A549 (cell line): ENCODE measurements around the gene HOXA2. TPM values are rescaled to one million over a fixed set of nuclear protein-coding genes. Genes with fewer than 3 reads are reported as not detected.
A peak's percentile ranks its signal among the peaks of the same experiment; 100 is the strongest.

Experiments used
- ATAC-seq, 2 experiments: fragments of 200-7000 bp in 1 of 2; fragments of >200 bp in 1 of 2; cut with Nextera tagmentation in 1 of 2; cut with Tn5 transposase in 1 of 2; 3 replicates each; pipeline versions ENCODE4 v1.8.0 to v1.9.1; 2018 to 2020; ENCODE audit warnings: mild to moderate bottlenecking in 1 of 2, moderate library complexity in 1 of 2
- CTCF ChIA-PET: fragments of 300-600 bp; sonication (Branson Sonifier 250); formaldehyde crosslinking; extraction: SDS; loops from one replicate; lab custom pipeline; 2021; ENCODE audit warnings: antibody characterized with exemption, inconsistent platforms; lab: Yijun Ruan, JAX
- POLR2A ChIA-PET: fragments of 350-600 bp; formaldehyde crosslinking; extraction: SDS; loops from one replicate; lab custom pipeline; 2021; ENCODE audit warnings: antibody characterized with exemption, inconsistent platforms; lab: Yijun Ruan, JAX
- DNase-seq, 2 experiments: peaks; one replicate each; pipeline versions ENCODE4 v3.0.0 to v3.0.0-alpha.2; 2011 to 2016; ENCODE audit warnings: low read depth in 1 of 2, low spot score in 1 of 2
- FAIRE-seq: peaks from 2 replicates; lab custom pipeline; 2011; peaks lifted over from hg19 to GRCh38; lab: Jason Lieb, UNC
- H3K27ac ChIP-seq, 2 experiments: fragments of >200 bp; sonication (Bioruptor Twin); formaldehyde crosslinking; 3 replicates each; pipeline ENCODE4 v1.5.1; 2016 to 2017
- H3K4me1 ChIP-seq: fragments of >200 bp; sonication (Bioruptor Twin); formaldehyde crosslinking; 3 replicates; pipeline ENCODE4 v1.6.1; 2016
- H3K4me2 ChIP-seq: fragments of >200 bp; sonication (Bioruptor Twin); formaldehyde crosslinking; 3 replicates; pipeline ENCODE4 v1.6.1; 2016
- H3K4me3 ChIP-seq: fragments of >200 bp; sonication (Bioruptor Twin); formaldehyde crosslinking; 3 replicates; pipeline ENCODE4 v1.5.1; 2016
- H3K9me3 ChIP-seq: fragments of >200 bp; sonication (Bioruptor Twin); formaldehyde crosslinking; 3 replicates; pipeline ENCODE4 v1.6.1; 2016
- BHLHE40 ChIP-seq: IDR thresholded peaks from 2 replicates; pipeline ENCODE4 v1.6.1; 2012; ENCODE audit warnings: low read depth, low read length, inconsistent platforms
- CBX8 ChIP-seq: fragments of 200-600 bp; sonication (generic); IDR thresholded peaks from 2 replicates; pipeline ENCODE4 v1.6.1; 2016
- CHD2 ChIP-seq: fragments of 150-350 bp; IDR thresholded peaks from 2 replicates; pipeline ENCODE4 v1.6.1; 2014; ENCODE audit warnings: low read length; ENCODE audit not compliant: partially characterized antibody
- CHD4 ChIP-seq: fragments of 200-600 bp; sonication (generic); IDR thresholded peaks from 2 replicates; pipeline ENCODE4 v1.6.1; 2016; ENCODE audit warnings: antibody characterized with exemption, mild to moderate bottlenecking, borderline replicate concordance
- E2F6 ChIP-seq: IDR thresholded peaks from 2 replicates; pipeline ENCODE4 v1.6.1; 2012; ENCODE audit warnings: low read depth, borderline replicate concordance
- GATA3 ChIP-seq: IDR thresholded peaks from 2 replicates; pipeline ENCODE4 v1.6.1; 2012; ENCODE audit warnings: borderline replicate concordance
- HDAC2 ChIP-seq: fragments of 200-600 bp; sonication (generic); IDR thresholded peaks from 2 replicates; pipeline ENCODE4 v1.6.1; 2016
- HOXB5 ChIP-seq: fragments of 250-450 bp; sonication (Bioruptor Pico); IDR thresholded peaks from 2 replicates; pipeline ENCODE4 v1.5.0; 2020; ENCODE audit warnings: mild to moderate bottlenecking, moderate library complexity
- KDM5A ChIP-seq: fragments of 200-600 bp; sonication (generic); IDR thresholded peaks from 2 replicates; pipeline ENCODE4 v1.6.1; 2016; ENCODE audit warnings: antibody characterized with exemption, mild to moderate bottlenecking
- MYC ChIP-seq: IDR thresholded peaks from 2 replicates; pipeline ENCODE4 v1.6.1; 2012; ENCODE audit warnings: mild to moderate bottlenecking, inconsistent platforms, low read length, improper control_type of control experiment, borderline replicate concordance
- NFE2L2 ChIP-seq: fragments of 150-350 bp; conservative IDR thresholded peaks from 2 replicates; pipeline ENCODE4 v1.6.1; 2014; ENCODE audit warnings: low read length
- NR3C1 ChIP-seq: fragments of >200 bp; sonication (Bioruptor Twin); formaldehyde crosslinking; IDR thresholded peaks from 3 replicates; pipeline ENCODE4 v1.6.1; 2017
- POLR2A ChIP-seq: IDR thresholded peaks from 2 replicates; pipeline ENCODE4 v1.6.1; 2012; ENCODE audit warnings: mild to moderate bottlenecking, low read length
- POLR2AphosphoS2 ChIP-seq: conservative IDR thresholded peaks from 2 replicates; pipeline ENCODE4 v1.6.1; 2012; ENCODE audit warnings: low read length, improper control_type of control experiment, inconsistent platforms
- RAD21 ChIP-seq, 2 experiments: fragments of >200 bp in 1 of 2; sonication (Bioruptor Twin) in 1 of 2; formaldehyde crosslinking in 1 of 2; IDR thresholded peaks in 1 of 2; conservative IDR thresholded peaks in 1 of 2; 2 replicates in 1 of 2; 3 replicates in 1 of 2; pipeline ENCODE4 v1.6.1; 2012 to 2018; ENCODE audit warnings: inconsistent platforms in 1 of 2
- RARB ChIP-seq: fragments of 250-450 bp; sonication (Bioruptor Pico); IDR thresholded peaks from 2 replicates; pipeline ENCODE4 v1.8.0; 2021; ENCODE audit warnings: mild to moderate bottlenecking, moderate library complexity
- RCOR1 ChIP-seq: fragments of 150-350 bp; IDR thresholded peaks from 2 replicates; pipeline ENCODE4 v1.6.1; 2014; ENCODE audit warnings: antibody characterized with exemption, low read length, low read depth
- RNF2 ChIP-seq: fragments of 200-600 bp; sonication (generic); IDR thresholded peaks from 2 replicates; pipeline ENCODE4 v1.6.1; 2016; ENCODE audit warnings: low read depth, mild to moderate bottlenecking, antibody characterized with exemption, moderate library complexity, borderline replicate concordance
- TFCP2L1 ChIP-seq: fragments of 250-450 bp; sonication (Bioruptor Pico); IDR thresholded peaks from 2 replicates; pipeline ENCODE4 v1.5.0; 2021; ENCODE audit warnings: mild to moderate bottlenecking
- USF2 ChIP-seq: fragments of 450-650 bp; IDR thresholded peaks from 2 replicates; pipeline ENCODE4 v1.6.1; 2014; ENCODE audit warnings: antibody characterized with exemption
- ZNF302 ChIP-seq: fragments of 250-450 bp; sonication (Bioruptor Pico); IDR thresholded peaks from 2 replicates; pipeline ENCODE4 v1.9.0; 2021; ENCODE audit warnings: inconsistent platforms, mild to moderate bottlenecking, moderate library complexity
- ZSCAN20 ChIP-seq: fragments of 250-450 bp; sonication (Bioruptor Pico); IDR thresholded peaks from 2 replicates; pipeline ENCODE4 v1.8.0; 2022; ENCODE audit warnings: mild to moderate bottlenecking, moderate library complexity
- WGBS: methylation state at CpG from one replicate; pipeline ENCODE4 v1.1.6; 2017; ENCODE audit errors: missing lambda C conversion rate; 5-methylcytosine and 5-hydroxymethylcytosine counted together
- polyA plus RNA-seq, 4 experiments: library from polyadenylated mRNA; depleted of rRNA in 3 of 4; stranded (reverse); fragments of >200 nt; fragmentation: RNase III in 1 of 4; extraction: RNeasy Plus Mini Kit Qiagen cat#74134 plus additional on column Dnase treatment in 1 of 4; gene quantifications; 2 replicates in 3 of 4; 3 replicates in 1 of 4; pipeline ENCODE4 v1.2.3, GENCODE V29; 2011 to 2017
- TF ChIP-seq, protein P1 (sequence below): fragments of 150-350 bp; IDR thresholded peaks from 2 replicates; pipeline ENCODE4 v1.6.1; 2014; ENCODE audit warnings: low read depth, mild to moderate bottlenecking, low read length
- TF ChIP-seq, protein P2 (sequence below): IDR thresholded peaks from 2 replicates; pipeline ENCODE4 v1.6.1; 2012

The HOXA2 gene
- polyA plus RNA-seq, 2 of the 4 experiments (the other 2 are of a cell fraction) = 1.3 to 2.1 TPM

DNA sequence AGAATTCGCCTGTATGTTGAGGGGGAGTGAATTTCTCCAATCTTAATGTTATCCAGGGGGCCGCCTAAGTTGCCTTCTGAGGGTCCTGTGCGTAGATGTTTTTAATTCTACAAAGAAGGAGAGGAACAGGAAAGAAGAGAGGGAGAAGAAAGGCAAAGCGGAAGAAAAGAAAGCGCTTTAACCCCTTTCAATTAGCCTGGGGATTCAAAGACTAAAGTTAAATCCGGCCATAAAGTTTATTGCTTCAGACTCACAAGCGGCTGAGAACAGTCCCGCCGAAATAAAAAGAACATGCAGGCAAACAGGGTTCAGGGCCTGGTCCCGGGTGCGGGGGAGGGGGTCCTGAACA is 36.5 kb upstream of the HOXA2 start:
- H3K4me1 ChIP-seq = peaks cover 45% of the 10 kb centered on the region
- H3K4me3 ChIP-seq = no peak overlapping the region
- CTCF ChIA-PET = interaction anchor here (1.3 to 2.8 kb wide), 2 partner anchors 8 to 30 kb away, joined by 3 to 6 read pairs; partner anchors contain the start of gene HOXA4

GRCh38 chr7:27138472-27138871 is 36.0 kb upstream of the HOXA2 start:
- 97% methylated on average over 1 of the region's 1 CpG for WGBS
- DNase-seq (no peak), ATAC-seq (no peak), FAIRE-seq (no peak)
- no peak overlapping the region for H3K4me3 ChIP-seq
- no peak for TF ChIP-seq POLR2A
- no peak for TF ChIP-seq MYC
- no peak for TF ChIP-seq CBX8
- TF ChIP-seq NFE2L2 = no peak
- no peak for TF ChIP-seq CHD2
- no peak for TF ChIP-seq RARB
- TF ChIP-seq ZSCAN20 (CRISPR knock-in tag) = no peak
- no peak for TF ChIP-seq RAD21 (conservative IDR thresholded peaks at IDR 0.05 in 1 of 2, IDR thresholded peaks at IDR 0.05 in 1 of 2)
- no peak for TF ChIP-seq E2F6
- TF ChIP-seq USF2 = no peak
- no peak for TF ChIP-seq RCOR1
- H3K9me3 ChIP-seq = no peaks in the 10 kb centered on the region
- POLR2A ChIA-PET = no interaction called here
- 0 out of 3 replicates have a peak overlapping the region, but pooled peaks have one; percentile 5 for H3K4me2 ChIP-seq
- H3K4me1 ChIP-seq = peaks cover 50% of the 10 kb centered on the region
- CTCF ChIA-PET = no interaction called here
- peak overlapping the region in 1 of 2 experiments; percentile 19; a peak in 1 of 6 replicates for H3K27ac ChIP-seq

More for the DNA sequence above, 36.5 kb upstream of the HOXA2 start:
- no peak overlapping the region; a peak in 1 of 6 replicates for H3K27ac ChIP-seq
- POLR2A ChIA-PET = no interaction called here
- ATAC-seq (no peak), DNase-seq (no peak), FAIRE-seq (no peak)
- no peaks in the 10 kb centered on the region for H3K9me3 ChIP-seq
- H3K4me2 ChIP-seq = no peak overlapping the region
- 88% methylated on average over 11 of the region's 11 CpGs for WGBS
- TF ChIP-seq BHLHE40 = no peak

DNA sequence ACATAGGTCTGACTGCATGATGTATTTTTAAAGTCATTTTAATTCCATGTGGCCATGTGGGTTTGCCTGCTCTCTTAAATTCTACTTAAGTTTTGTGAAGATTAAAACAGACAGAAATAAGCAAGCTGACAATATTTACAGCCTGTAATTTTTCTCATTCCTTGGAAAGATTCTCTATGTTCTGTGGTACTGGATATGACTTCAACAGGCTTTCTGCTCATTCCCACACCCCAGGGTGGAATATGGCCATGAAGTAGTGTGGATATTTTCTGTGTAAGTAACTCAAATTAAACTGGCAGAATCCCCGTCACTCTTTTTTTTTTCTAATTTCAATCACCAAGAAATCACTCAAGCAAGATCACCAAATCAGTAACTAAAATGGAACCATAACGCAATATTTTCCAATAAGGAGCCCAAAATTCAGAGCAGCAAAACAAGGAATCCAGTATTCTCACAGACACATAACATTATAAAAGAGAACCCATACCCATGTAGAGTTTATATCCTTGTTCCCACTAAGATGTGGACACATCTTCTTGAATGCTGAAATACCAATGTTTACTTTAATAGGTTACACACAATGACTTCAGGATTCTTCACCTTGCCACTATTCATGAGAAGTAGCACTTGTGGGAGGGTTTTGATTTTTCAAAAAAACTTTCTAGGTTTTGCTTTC is 35.3 kb upstream of the HOXA2 start:
- FAIRE-seq (no peak), DNase-seq (peak in 1 of 2 experiments; percentile 36), ATAC-seq (no peak)
- Histone ChIP-seq H3K4me3 (no peak overlapping the region), H3K9me3 (no peaks in the 10 kb centered on the region), H3K4me1 (peaks cover 52% of the 10 kb centered on the region), H3K27ac (peak overlapping the region in 1 of 2 experiments; percentile 82; a peak in 1 of 6 replicates), H3K4me2 (peak overlapping the region; percentile 5; the same call in 1 of the 3 replicates)
- 93% methylated on average over 2 of the region's 2 CpGs for WGBS
- TF ChIP-seq POLR2AphosphoS2 = no peak
- TF ChIP-seq CBX8 = no peak
- no peak for TF ChIP-seq GATA3
- no peak for TF ChIP-seq ZNF302 (CRISPR knock-in tag)
- TF ChIP-seq RCOR1 = no peak
- TF ChIP-seq RNF2 = no peak
- TF ChIP-seq, protein P1, sequence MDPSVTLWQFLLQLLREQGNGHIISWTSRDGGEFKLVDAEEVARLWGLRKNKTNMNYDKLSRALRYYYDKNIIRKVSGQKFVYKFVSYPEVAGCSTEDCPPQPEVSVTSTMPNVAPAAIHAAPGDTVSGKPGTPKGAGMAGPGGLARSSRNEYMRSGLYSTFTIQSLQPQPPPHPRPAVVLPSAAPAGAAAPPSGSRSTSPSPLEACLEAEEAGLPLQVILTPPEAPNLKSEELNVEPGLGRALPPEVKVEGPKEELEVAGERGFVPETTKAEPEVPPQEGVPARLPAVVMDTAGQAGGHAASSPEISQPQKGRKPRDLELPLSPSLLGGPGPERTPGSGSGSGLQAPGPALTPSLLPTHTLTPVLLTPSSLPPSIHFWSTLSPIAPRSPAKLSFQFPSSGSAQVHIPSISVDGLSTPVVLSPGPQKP = no peak
- no peak for TF ChIP-seq CHD2
- TF ChIP-seq POLR2A = no peak
- TF ChIP-seq CHD4 = no peak
- no peak for TF ChIP-seq HOXB5 (CRISPR knock-in tag)
- TF ChIP-seq NR3C1 = no peak
- TF ChIP-seq, protein P2, sequence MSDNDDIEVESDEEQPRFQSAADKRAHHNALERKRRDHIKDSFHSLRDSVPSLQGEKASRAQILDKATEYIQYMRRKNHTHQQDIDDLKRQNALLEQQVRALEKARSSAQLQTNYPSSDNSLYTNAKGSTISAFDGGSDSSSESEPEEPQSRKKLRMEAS = no peak
- TF ChIP-seq KDM5A = no peak
- TF ChIP-seq TFCP2L1 = no peak
- TF ChIP-seq ZSCAN20 (CRISPR knock-in tag) = no peak
- TF ChIP-seq HDAC2 = no peak
- TF ChIP-seq E2F6 = no peak
- CTCF ChIA-PET = no interaction called here
- POLR2A ChIA-PET = no interaction called here
